Fibroblast of villous mesenchyme (primary cell): Measurements from ENCODE around the gene KCNH2. TPM values are rescaled to one million over a fixed set of nuclear protein-coding genes. Genes with fewer than 3 reads are reported as not detected.

Source experiments
- DNase-seq: peaks from one replicate; pipeline ENCODE4 v3.0.0-alpha.2; 2010; ENCODE audit warnings: low read depth
- H3K4me3 ChIP-seq: 2 replicates; pipeline ENCODE4 v1.5.1; 2011; ENCODE audit warnings: low read depth, mild to moderate bottlenecking, low read length
- total RNA-seq: library from RNA; depleted of rRNA; stranded (reverse); fragments of >200 nt; gene quantifications from 2 replicates; pipeline ENCODE4 v1.2.3, GENCODE V29; 2012
- TF ChIP-seq, protein P1 (sequence below): IDR thresholded peaks from 2 replicates; pipeline ENCODE4 v1.5.1; 2012; ENCODE audit warnings: low read depth, mild to moderate bottlenecking, low read length; ENCODE audit not compliant: insufficient read depth

Gene KCNH2
- total RNA-seq, 1 donor = 2.6 TPM

DNA sequence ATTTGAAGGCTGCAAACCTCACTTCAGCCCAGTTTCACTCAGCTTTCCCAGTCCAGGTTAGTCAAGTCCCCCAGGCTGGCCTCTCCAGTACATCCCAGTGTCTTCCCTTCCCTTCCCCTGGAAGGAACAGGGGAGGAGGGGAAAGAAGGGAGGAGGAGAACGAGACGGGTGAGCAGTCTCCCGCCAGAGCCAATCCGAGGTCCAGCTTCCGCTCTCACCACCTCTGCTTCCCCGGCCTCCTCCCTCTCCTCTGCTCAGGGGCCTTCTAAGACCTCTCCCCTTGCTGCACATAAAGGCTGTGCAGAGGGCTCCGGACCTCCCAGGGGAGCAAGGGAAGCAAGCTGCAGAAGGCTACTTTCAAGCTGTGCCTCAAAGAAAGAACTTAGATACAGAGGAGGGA lies 42.1 kb upstream of the KCNH2 start:
- no peak for DNase-seq
- no peak overlapping the region for H3K4me3 ChIP-seq
- TF ChIP-seq, protein P1, sequence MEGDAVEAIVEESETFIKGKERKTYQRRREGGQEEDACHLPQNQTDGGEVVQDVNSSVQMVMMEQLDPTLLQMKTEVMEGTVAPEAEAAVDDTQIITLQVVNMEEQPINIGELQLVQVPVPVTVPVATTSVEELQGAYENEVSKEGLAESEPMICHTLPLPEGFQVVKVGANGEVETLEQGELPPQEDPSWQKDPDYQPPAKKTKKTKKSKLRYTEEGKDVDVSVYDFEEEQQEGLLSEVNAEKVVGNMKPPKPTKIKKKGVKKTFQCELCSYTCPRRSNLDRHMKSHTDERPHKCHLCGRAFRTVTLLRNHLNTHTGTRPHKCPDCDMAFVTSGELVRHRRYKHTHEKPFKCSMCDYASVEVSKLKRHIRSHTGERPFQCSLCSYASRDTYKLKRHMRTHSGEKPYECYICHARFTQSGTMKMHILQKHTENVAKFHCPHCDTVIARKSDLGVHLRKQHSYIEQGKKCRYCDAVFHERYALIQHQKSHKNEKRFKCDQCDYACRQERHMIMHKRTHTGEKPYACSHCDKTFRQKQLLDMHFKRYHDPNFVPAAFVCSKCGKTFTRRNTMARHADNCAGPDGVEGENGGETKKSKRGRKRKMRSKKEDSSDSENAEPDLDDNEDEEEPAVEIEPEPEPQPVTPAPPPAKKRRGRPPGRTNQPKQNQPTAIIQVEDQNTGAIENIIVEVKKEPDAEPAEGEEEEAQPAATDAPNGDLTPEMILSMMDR = no peak

DNA sequence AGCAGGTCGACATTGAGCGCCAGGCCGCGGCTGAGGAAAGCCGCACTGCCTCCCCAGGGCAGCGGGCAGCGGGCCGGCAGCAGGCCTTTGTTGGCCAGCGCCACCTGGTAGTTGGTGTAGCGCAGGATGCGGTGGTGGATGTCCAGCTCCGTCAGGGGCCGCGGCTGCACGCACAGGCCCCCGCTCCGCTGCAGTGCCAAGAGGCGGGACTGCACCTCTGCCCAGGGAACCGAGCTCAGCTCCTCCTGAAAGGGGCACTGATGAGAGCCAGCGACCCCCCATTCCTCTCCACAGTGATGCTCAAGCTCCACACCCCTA lies 41.0 kb upstream of the KCNH2 start:
- no peak overlapping the region for H3K4me3 ChIP-seq
- TF ChIP-seq, protein P1 = no peak
- DNase-seq = no peak

GRCh38 chr7:151018421-151019129 lies 40.5 kb upstream of the KCNH2 start:
- peak overlapping the region; percentile 48 for H3K4me3 ChIP-seq
- TF ChIP-seq, protein P1 = no peak
- no peak for DNase-seq

DNA sequence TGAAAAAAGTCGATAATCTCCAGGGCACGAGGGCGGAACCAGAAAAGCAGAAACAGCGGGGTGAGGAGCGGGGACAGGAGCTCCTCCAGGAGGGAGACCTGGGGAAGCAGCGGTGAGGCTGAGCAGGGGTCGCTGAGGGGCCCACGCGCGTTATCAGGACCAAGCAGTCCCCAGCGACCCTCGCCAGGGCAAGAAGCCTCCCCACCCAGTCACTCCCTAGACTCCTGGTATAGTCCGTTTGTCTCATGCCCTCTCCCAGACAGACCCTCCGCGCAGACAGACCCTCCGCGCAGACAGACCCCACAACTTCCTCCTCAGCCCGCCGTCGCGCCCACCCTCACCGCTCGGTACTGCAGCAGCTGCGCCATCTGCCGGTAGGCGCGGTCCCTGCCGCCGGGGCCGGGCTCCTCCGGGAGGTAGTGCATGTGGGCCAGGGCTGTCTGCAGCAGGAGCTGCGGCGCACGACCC lies 39.9 kb upstream of the KCNH2 start:
- DNase-seq = peak; percentile 57
- TF ChIP-seq, protein P1 = peak; percentile 96
- H3K4me3 ChIP-seq = peak overlapping the region; percentile 48

GRCh38 chr7:151017370-151017952 lies 39.3 kb upstream of the KCNH2 start:
- DNase-seq = no peak
- TF ChIP-seq, protein P1 = no peak
- H3K4me3 ChIP-seq = peak overlapping the region; percentile 48

DNA sequence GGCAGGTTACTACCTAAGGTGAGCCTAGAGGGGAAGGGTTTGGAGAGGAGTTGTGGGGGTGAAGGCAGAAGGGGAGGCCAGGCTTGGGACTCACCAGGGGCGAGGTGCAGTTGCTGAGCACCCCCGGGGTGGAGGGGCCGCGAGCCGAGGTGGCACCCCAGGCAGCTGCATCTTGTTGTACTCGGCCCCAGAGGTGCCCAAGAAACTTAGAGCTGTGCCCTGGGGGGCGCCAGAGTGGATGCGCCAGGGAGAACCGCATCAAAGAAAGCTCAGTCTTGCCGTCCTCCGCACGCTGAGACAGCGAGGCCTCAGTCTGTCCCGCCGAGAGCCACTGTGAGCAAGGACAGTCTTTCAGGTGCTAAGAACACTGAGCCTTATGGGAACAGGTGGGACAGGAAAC lies 38.8 kb upstream of the KCNH2 start:
- DNase-seq = no peak
- no peak overlapping the region for H3K4me3 ChIP-seq
- TF ChIP-seq, protein P1 = no peak
